ENCODE results near the gene SV2B. TPM values are rescaled to one million over a fixed set of nuclear protein-coding genes. Genes with fewer than 3 reads are reported as not detected.

SV2B gene
- total and polyA plus RNA-seq, 9 of the 15 experiments (the other 6 are each of a cell fraction or from before 2014, with no cell fraction given) = 0.01 to 0.25 (median 0.11) TPM

GRCh38 chr15:91258415-91258759 lies 158.3 kb downstream of the SV2B start:
- Histone ChIP-seq H3K4me3 (no peak overlapping the region), H3K4me1 (replicated peaks in 1 of 2; ENCODE audit: control insufficient read depth in 2 of 2, insufficient read depth in 2 of 2, low read length in 2 of 2) (no peaks in the 10 kb centered on the region), H3K27me3 (ENCODE audit: control insufficient read depth in 2 of 2, insufficient read depth in 2 of 2, low read length in 2 of 2) (peaks cover 13 to 24% of the 10 kb centered on the region in 2 experiments), H3K27ac (ENCODE audit: extremely low read depth, low read depth, low read length) (no peak overlapping the region), H3K9me3 (replicated peaks; ENCODE audit: control insufficient read depth, insufficient read depth, low read depth, low read length) (no peaks in the 10 kb centered on the region), H3K9me1 (ENCODE audit: control insufficient read depth, insufficient read depth, low read length) (no peaks in the 10 kb centered on the region), H4K20me1 (replicated peaks; ENCODE audit: control insufficient read depth, insufficient read depth, low read length) (no peaks in the 10 kb centered on the region), H3K9ac (ENCODE audit: insufficient read depth in 1 of 2, low read depth in 2 of 2, low read length in 2 of 2) (no peak overlapping the region), H3K4me2 (ENCODE audit: insufficient read depth, low read length) (no peak overlapping the region), H3K79me2 (ENCODE audit: control insufficient read depth, insufficient read depth, low read length) (no peaks in the 10 kb centered on the region), H2AFZ (ENCODE audit: low read depth, low read length) (no peak overlapping the region), H3K36me3 (ENCODE audit: control insufficient read depth, insufficient read depth, low read length) (no peaks in the 10 kb centered on the region)
- intact Hi-C loops (cut with micrococcal nuclease) = no loop called here
- WGBS (ENCODE audit: insufficient coverage, low coverage, missing lambda C conversion rate) = 3% methylated on average over 6 of the region's 6 CpGs
- peak; percentile 73 for ATAC-seq
- ChIA-PET CTCF (ENCODE audit: low intra/inter-chr PET ratio) (no interaction called here), POLR2A (interaction anchor here (0.6 kb wide), 2 partner anchors 211 to 296 kb away, joined by 3 read pairs; no protein-coding TSS in a partner anchor)
- in situ Hi-C loops (cut with MboI) = no loop called here
- peak in 1 of 4 experiments; percentile 18 for DNase-seq (ENCODE audit: extremely low read depth in 1 of 4, low spot score in 3 of 4)
- TF ChIP-seq FOXJ3 (CRISPR knock-in tag; IDR thresholded peaks at IDR 0.05) (no peak), ZNF766 (CRISPR knock-in tag; conservative IDR thresholded peaks at IDR 0.05) (no peak), CTCF (IDR thresholded peaks at IDR 0.05 in 2 of 3, conservative IDR thresholded peaks at IDR 0.05 in 1 of 3; ENCODE audit: insufficient read depth in 2 of 3, low read depth in 1 of 3, low read length in 3 of 3) (peak in 2 of 3 experiments; percentile 23 to 33; a peak in 1 of 6 replicates)
- FAIRE-seq = no peak
- no TSS peak for BruUV-seq (replicated peaks)

GRCh38 chr15:91259077-91259476 lies 159.0 kb downstream of the SV2B start:
- WGBS (ENCODE audit: insufficient coverage, low coverage, missing lambda C conversion rate) = 0% methylated on average over 3 of the region's 3 CpGs
- CTCF ChIA-PET (ENCODE audit: low intra/inter-chr PET ratio) = no interaction called here
- no peaks in the 10 kb centered on the region for H3K9me3 ChIP-seq (replicated peaks; ENCODE audit: control insufficient read depth, insufficient read depth, low read depth, low read length)
- H3K36me3 ChIP-seq (ENCODE audit: control insufficient read depth, insufficient read depth, low read length) = no peaks in the 10 kb centered on the region
- H3K4me1 ChIP-seq (replicated peaks in 1 of 2; ENCODE audit: control insufficient read depth in 2 of 2, insufficient read depth in 2 of 2, low read length in 2 of 2) = no peaks in the 10 kb centered on the region
- in situ Hi-C loops (cut with MboI) (no loop called here), intact Hi-C loops (cut with micrococcal nuclease) (no loop called here)
- no peaks in the 10 kb centered on the region for H4K20me1 ChIP-seq (replicated peaks; ENCODE audit: control insufficient read depth, insufficient read depth, low read length)
- no peaks in the 10 kb centered on the region for H3K9me1 ChIP-seq (ENCODE audit: control insufficient read depth, insufficient read depth, low read length)
- H3K9ac ChIP-seq (ENCODE audit: insufficient read depth in 1 of 2, low read depth in 2 of 2, low read length in 2 of 2) = no peak overlapping the region
- H3K27ac ChIP-seq (ENCODE audit: extremely low read depth, low read depth, low read length) = no peak overlapping the region
- no peak overlapping the region for H3K4me2 ChIP-seq (ENCODE audit: insufficient read depth, low read length)
- DNase-seq (ENCODE audit: extremely low read depth in 1 of 4, low spot score in 3 of 4) (no peak), ATAC-seq (no peak), FAIRE-seq (no peak)
- BruUV-seq (replicated peaks) = no TSS peak
- H3K4me3 ChIP-seq = no peak overlapping the region
- no peak overlapping the region for H2AFZ ChIP-seq (ENCODE audit: low read depth, low read length)
- peaks cover 13 to 30% of the 10 kb centered on the region in 2 experiments for H3K27me3 ChIP-seq (ENCODE audit: control insufficient read depth in 2 of 2, insufficient read depth in 2 of 2, low read length in 2 of 2)
- POLR2A ChIA-PET = no interaction called here
- no peaks in the 10 kb centered on the region for H3K79me2 ChIP-seq (ENCODE audit: control insufficient read depth, insufficient read depth, low read length)
- TF ChIP-seq SP1 (CRISPR knock-in tag; IDR thresholded peaks at IDR 0.05) = no peak
- TF ChIP-seq ZSCAN29 (IDR thresholded peaks at IDR 0.05) = no peak
- TF ChIP-seq ZNF511 (CRISPR knock-in tag; IDR thresholded peaks at IDR 0.05) = no peak
- TF ChIP-seq SMC3 (conservative IDR thresholded peaks at IDR 0.05; ENCODE audit: insufficient read depth, low read depth, low read length) = no peak
- no peak for TF ChIP-seq ZNF696 (CRISPR knock-in tag; conservative IDR thresholded peaks at IDR 0.05)
- TF ChIP-seq PHF8 (IDR thresholded peaks at IDR 0.05; ENCODE audit: borderline replicate concordance, low read length) = no peak
- no peak for TF ChIP-seq ZFP91 (CRISPR knock-in tag; IDR thresholded peaks at IDR 0.05)

All from K562 (cell line).